Activated CD4-positive, alpha-beta T cell treated with anti-CD3 and anti-CD28 coated beads, Interleukin-10, Interleukin-2, amounts not matched to agents 100 ng/mL and 50 ng/mL, durations not matched to agents 16 hours and 8 hours (primary cell): ENCODE results near the gene MYO5B.

ENCODE experiments used
- DNase-seq: peaks from one replicate; pipeline ENCODE4 v3.0.0-alpha.2; 2020

MYO5B gene

DNA sequence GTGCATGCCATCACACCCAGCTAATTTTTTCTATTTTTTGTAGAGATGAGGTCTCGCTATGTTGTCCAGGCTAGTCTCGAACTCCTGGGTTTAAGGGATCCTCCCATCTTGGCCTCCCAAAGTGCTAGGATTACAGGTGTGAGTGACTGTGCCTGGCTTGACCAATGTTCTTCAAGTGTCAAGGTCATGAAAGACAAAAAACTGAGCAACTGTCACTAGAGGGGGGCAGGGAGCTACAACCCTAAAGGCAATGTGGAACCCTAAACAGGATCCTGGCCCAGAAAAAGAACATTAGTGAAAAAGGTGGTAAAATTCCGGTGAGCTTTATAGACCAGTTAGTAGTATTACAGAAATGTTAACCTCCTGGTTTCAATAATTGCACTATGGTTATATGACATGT lies 7.3 kb downstream of the MYO5B start:
- no peak for DNase-seq

DNA sequence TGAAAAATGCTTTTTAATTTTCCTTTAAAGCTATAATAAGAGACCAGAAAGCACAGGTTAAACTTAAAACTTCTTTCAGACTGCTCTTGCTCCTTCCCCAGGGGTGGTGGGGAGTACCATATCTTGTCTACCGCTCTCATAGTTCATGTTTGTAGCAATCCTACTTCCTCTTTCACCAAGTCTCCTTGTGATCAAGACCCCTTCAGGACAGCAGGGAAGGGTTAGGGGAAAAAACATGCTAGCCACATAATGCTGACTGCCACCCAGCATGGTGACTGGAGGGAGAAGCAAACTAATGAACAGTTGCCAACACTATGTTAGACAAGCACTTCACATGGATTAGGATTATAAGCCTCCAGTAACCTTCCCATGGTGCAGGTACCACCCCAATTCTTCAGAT lies 8.6 kb downstream of the MYO5B start:
- no peak for DNase-seq

DNA sequence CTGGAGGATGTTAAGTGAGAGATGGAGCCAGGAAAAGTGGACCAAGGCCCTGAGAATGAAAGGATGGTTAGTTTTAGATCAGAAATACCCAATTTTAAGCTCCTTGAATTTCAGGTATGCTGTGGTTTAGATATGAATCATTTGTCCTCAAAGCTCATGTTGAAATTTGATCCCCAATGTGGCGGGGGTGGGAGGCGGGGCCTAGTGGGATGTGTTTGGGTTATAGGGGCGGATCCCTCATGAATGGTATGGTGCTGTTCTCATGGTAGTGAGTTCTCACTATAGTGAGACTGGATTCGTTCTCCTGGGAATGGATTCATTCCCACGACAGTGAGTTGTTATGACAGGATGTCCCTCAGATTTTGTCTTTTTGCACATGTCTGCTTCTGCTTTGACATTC lies 11.4 kb downstream of the MYO5B start:
- DNase-seq: no peak

DNA sequence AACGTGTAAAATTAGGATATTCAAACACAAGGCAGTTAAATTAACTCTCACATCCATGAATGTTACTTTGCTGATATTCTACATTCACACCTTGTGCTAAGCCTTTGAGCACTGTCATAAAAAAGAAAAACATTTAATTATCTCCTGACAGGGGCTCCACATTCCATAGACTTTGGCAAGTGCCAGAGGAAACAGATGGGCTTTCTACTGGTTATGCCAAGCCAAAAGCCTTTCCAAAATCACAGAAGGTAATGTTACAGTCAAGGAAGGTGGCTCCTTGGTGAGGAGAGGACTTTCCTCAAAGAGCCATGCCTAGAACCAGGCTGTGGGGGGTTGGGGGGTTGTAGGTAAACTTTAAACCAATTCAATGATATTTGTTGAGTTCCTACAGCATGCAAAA lies 12.4 kb downstream of the MYO5B start:
- DNase-seq: no peak

DNA sequence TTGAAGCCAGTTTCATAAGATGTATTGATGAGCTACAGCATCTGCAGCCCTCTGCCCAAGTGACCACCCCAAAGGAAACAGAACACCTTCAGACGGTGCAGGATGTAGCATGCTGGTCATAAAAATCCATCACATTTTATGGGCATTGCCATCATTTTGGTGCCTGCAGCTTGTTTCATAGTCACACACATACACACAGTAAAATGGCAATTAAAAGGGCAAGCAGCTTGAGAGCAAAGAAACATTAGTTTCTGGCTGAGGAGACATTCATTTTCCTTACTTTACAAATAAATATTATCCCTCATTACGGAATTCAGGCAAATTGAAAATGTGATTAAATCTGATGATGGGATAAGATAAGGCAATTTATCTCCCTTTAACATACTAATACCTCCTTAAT lies 13.4 kb downstream of the MYO5B start:
- DNase-seq: no peak

DNA sequence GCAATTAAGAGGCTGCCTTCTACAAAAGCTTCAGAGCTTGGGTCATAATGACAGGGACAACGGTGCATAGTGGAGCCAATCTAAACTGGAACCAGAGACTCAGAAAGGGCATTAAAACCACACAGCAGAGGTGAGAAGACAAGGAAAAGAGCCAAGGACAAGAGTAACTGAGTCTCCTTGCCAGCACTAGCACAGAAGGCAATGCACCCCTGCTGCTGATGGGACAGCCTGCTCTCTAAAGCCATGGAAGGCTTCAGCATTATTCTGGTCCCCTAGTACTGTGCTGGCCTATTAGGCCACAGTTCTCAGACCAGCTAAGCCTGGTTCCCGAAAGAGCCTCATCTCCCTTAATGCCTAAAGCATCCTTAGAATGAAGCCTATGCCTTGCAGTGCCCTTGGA lies 15.5 kb downstream of the MYO5B start:
- no peak for DNase-seq

DNA sequence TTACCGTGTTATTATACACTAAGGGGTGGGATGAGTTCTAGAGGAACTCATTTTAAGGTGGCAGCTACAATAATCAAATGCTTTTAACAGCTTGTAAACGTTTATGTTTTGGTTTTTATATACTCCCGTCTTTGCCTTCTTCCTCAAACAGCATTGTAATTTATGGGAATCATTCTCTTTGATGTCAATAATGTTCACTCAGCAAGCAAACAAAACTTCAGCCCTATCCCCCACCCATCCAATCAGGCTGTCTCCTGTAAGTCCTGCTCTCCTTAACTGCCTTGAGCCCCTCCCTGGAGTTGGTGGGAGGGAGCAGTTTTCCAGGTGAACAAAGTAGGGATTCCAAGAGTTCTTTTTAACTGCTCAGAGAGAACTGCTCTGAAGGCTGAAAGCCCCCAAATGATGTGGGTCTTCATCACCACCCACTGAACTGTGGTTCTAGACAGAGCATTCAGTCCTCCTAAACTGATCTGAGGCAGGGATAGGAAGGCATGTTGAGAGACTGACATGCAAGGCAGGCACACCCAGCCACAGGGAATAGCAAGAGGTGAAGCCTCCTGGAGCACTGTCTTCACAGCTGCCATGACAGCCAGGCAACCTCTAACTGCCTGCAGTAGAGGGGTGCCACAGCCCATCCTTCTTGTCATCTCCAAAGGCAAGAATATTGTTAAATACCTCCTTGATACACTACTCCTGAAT lies 17.5 kb downstream of the MYO5B start:
- DNase-seq: no peak

DNA sequence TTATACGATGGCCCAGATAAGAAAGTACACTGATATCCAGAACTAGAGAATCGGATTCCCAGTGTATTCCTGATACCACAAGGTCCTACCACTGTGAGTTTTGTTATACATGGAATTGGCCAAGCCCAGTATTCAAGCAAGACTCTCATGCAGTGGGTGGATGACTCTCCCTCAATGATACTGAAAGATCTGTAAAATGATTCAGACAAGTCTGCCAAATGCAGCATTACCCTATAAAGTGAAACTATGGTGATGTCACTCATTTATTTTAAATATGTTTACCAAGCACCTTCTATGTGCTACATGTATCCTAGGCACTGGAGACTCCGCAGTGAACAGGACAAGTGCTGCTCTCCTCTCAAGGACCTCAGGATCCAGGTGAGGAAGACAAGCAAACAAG lies 22.6 kb downstream of the MYO5B start:
- DNase-seq: no peak

DNA sequence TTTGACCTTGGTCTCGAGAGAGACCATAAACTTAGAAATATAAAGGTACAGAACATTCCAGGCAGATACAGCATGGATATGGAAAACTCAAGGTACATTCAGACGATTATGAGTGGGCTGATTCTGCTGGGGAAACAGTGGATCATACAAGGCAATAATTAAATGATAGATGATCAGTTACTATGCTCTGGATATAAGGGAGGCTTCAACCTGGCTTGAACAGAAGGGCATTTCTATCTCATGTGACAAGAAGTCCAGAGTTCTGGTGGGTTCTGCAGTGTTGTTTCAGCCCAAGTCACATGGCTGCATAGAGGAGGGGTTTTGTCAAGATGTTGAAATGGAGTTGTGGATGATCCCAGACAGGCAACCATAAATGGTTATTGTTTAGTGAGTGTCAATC lies 23.5 kb downstream of the MYO5B start:
- no peak for DNase-seq

DNA sequence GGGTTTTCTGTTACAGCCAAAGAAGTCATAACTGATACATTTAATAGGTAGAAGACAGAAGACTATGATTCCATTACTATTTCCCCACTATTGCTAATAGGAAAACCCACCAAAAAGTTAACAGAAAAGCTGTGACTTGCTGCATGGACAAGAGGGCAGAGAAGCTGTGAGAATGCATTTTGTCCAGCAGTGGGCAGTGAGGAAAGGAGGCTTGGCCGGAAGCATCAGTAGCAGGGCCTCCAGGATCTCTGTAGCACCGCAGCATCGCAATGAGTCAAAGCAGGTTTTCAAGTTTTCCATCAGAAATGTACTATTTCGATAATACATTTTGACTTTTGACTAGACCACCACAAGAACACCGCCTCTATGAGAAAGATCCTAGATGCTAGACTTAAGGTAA lies 24.9 kb downstream of the MYO5B start:
- no peak for DNase-seq

DNA sequence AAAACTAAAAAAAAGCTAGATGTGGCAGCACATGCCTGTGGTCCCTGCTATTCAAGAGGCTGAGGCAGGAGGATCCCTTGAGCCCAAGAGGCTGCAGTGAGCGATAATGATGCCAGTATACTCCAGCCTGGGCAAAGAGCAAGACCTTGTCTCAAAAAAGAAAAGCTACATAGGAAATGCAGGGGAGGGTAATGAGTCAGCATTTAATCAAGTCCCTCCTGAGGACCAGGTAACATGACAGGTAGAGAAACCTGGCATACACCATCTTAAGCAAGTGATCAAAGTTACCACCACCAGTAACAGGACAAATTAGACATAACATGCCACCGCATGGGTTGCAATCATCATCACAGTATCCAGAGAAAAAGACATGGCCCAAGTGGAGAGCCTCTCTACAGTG lies 25.8 kb downstream of the MYO5B start:
- DNase-seq: no peak

DNA sequence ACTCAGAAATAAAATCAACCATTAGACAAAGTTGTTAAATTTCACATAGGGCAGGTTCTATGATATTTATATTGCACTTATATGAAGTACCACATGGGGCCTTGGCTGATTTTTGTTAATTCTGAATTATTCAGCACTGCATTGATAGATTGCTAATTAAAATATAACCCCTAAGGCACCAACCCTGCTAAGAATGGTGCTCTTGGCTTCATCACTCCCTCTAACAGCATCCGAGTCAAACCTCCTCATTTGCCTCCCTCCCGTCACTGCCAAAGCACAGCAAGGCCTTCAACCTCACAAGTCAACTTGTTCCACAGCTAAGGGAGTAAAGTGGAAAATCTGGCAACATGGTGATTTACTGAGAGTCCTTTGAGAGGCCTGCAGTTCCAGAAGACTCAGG lies 27.0 kb downstream of the MYO5B start:
- DNase-seq: no peak

DNA sequence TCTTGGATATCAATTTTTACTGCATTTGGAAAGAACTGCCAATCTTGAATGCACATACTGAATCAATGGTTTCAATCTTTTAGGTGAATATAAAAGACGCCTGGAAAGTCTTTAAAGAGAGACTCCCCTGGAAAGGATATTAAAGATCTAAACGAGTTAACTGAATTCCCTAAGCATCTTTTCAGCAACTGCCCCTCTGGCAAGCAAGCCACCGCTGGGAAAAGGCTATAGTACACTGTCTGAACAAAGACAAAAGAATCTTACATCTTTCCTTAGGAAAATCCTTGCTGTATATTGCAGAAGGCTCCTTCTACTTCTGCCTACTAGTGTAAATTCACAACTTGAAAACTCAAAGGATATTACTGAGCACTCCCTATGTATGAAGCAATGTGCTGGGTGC lies 28.0 kb downstream of the MYO5B start:
- no peak for DNase-seq

DNA sequence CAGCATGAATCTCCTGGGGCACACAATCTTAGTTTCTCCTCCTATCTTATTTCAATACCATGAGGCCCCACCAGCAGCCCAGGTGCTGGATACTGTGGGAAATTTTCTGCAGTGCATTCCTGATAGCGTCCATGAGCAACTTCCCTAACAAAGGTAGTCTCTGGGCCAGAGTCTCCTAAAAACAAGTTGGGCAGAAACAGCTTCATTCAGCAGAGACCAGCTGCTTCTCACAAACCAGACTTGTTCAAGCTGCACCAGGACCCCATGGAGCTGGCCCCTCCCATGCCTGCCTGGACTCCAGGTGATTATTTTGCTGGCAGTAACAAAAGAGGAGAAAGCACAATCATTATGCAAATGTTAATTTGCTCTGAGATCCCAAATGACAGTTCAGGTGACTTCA lies 31.4 kb downstream of the MYO5B start:
- DNase-seq: no peak

DNA sequence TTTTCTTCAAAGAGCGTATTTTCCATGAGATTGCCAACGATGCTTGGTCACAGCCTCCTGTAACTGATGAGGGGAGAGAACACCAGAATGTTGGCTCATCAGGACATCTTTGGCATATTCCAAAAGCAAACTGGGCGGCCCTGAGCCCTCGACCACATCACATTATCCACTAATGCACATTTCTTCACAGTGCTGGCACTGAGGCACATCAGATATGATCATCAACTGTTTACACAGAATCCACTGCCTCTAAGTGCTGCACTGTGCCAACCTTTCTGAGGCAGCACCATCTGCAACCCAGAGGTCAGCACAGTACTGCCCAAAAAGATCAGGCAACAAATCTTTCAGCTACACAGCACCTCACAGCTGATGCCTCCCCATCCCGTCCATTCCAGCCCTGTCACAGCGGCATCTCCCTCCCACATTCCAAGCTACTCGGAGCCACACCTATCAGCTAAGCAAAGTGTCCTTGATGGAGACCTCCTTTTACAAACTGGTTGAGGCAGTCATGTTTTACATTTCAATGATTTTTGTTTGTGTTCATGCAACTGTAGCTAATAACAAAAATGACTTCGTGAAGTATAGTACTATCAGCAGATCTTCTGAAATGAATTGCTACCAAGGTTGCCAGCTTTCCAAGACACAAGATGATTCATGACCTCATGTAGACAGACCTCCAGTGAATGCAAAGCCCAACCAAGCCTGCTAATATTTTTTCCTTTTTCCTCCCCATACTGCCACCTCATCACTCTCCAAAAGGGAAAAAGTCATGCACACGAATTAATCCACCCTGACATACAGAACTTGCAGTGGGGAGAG lies 32.3 kb downstream of the MYO5B start:
- DNase-seq: no peak

DNA sequence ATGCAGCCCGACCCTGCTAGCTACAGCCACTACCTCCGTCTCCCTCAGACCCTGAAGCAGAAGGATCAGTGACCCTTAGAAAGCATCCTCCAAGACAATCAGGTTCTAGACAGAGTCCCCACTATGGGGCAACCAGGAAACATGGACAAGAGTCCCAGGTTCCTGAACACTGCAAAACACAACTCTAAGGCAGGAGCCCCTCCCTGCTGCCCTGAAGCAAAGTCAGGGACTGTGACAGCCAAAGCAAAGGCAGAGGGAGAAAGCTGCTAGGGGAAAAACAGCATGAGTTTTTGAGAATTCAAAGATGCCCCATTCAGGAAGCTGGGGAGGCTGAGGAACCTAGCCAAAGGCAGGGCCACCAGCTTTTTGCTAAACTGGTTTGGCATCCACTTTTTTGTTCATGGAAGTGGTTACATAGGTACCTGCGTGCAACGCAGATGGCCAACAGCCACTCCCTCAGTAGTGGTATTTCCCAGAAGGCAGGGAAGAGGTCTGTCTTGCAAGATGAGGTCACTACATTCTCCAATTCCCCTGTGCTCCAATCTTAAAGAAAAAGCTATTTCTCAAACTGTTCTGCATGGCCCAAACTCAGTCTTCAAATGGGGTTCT lies 33.2 kb downstream of the MYO5B start:
- DNase-seq: no peak

DNA sequence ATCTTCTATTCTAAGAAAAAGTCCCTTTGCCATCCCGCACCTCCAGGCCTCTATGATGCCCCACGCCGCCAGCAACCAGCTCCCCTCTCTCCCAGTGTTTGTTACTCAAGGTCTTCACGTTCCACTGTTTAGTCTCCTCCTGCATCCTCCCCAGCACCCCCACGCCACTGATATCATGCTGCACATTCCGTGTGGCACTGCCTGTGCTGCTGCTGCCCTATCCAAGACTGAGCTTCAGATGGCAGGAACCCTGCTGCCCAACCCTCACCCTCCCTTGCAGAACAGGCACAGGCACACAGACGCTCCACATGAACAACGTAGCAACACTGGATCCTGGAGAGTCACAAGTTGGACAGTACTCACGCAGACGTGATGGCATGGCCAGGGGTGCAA lies 35.3 kb downstream of the MYO5B start:
- DNase-seq: no peak

DNA sequence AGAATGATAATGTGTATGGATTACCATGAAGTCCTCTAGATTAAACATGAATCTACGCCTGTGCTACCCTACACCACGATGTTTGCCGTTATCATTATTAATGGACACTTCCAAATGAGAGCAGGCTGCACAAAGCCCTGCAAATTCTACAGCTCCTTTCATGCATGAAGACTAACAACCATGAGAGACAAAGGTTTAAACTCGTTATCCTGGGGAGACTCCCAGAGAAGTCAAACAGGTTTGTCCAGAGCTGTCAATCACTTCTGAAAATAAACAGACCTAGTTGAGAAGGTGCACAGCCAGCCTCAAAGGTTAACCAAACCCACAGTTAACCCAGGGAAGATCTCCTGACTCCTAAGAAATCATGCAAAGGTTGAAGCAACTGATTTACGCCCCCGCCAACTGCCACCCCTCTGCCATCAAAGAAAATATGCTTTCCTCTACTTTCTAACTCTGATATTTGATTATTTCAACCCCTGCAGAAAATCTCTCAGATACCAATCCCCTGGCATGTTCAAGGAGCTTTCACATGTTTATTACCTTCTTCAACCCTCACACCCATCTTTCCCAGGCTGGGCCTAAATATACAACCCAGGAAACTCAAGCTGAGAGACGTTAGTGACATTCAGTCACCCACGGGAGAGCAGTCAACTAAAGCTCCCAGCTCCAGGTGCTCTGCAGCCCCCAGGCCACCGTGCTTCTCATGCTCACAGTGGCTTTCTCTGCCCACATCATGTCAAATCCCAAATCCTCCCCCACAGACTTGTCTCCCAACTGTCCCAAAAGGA lies 35.9 kb downstream of the MYO5B start:
- DNase-seq: no peak

DNA sequence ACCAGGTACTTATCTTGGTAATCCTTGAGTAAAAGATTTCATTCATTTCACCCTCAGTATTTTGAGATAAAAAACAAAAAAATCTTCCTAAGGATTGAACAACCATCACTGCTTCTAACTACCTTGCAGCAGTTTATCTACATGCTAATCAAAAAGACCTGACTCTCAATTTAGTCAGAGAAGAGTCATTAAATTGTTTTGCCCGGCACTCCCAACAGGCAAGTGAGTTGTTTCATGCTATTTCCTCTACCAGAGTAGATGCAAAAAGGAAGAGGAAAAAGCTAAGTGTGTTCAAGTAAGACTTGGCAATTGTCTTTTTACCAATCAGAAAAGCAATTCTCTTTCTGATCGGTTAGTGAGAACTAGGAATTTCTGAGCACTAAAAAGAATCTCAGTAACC lies 39.5 kb downstream of the MYO5B start:
- DNase-seq: no peak

DNA sequence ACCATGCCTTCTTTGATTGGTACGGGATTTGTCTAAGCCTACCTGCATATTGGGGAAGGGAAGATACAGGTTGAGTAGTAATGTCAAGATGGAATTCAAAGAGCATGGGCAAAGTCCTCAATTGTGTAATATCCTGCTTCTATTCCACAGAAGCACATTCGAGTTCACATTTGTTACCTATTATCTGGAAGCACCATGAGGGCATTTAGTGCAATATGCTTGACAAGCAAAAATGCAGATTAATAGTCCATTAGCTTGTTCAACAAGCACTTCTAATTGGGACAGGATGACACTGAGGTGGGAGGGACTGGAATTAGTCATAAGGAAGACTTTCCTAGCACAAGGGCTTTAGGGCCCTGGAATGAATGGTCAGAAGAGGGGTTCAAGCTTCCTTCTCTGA lies 40.5 kb downstream of the MYO5B start:
- DNase-seq: no peak

DNA sequence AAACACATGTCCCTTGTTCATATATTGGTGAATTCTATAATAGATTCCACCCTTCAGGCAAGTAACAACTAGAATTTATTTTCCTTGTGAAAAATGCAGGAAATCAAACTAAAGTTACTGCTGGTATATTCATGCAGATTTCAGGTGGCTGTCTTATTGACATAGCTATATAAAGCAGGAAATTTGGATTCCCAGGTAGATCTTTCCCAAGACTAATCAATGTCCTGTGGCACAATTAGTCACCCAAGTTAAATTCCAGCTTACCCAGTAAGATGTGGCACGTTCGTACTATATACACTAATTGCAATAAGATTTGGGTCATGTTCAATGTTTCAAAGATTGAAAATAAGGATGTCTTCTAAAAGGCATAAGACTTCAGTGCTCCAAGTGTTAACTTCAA lies 42.0 kb downstream of the MYO5B start:
- no peak for DNase-seq

DNA sequence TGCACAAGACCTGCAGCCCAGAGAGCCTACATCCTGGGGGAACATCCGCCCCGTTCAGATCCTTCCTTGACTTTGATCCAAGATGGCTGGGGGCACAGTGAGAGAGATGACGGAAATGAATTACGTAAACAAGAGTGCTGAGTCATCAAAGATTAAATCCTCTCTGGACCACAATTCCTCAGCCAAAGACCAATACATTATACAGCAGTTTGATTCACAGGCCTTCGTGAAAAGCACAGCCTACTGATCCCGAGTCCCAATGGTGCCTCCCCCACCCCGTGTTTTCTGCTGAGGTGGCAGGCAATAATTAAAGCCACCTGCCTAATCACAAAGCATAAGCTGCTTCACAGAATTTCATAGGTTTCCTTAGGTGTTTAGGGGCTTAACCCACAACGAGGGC lies 43.0 kb downstream of the MYO5B start:
- DNase-seq: no peak

DNA sequence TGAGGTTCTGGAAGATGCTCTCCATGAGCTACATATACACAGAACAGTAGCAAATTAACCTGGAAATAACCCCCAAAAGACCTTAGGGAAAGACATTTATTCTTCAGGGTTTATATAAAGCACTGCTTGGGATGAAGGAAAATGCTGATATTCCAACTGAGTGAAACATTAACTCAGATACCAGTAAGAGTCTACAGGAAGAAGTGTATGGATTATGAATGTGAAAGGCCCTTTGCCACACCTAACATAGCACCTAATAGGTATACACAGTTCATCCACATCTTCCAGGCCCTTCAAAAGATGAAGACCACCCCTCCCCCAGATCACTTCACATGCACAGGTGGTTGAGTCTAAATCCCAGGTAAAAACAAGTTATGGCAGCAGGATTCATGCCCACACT lies 50.4 kb downstream of the MYO5B start:
- no peak for DNase-seq

DNA sequence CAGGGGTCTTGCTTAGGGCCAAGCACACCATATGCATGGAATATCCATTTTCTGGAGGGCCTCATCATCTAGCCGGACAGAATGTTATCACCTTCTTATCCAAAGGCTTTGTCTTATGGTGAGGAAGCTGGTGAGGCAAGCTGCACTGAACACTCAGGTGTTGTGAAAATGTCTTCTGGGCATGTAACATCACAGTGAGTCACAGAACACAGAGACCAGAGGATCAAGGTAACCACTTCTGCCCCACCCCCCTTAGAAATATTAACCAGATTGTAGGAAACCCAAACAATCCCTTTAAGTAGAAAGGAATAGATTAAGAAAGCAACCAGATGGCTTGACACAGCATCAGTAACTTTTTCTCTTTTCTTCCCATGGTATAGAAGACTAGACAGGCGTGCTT lies 51.1 kb downstream of the MYO5B start:
- DNase-seq: no peak
